Measurements from ENCODE around the gene ANO3. TPM values are rescaled to one million over a fixed set of nuclear protein-coding genes. Genes with fewer than 3 reads are reported as not detected.

The ANO3 gene
- total RNA-seq, 4 donors from 2014 or later, result 0.13 to 0.63 (median 0.52) TPM

DNA sequence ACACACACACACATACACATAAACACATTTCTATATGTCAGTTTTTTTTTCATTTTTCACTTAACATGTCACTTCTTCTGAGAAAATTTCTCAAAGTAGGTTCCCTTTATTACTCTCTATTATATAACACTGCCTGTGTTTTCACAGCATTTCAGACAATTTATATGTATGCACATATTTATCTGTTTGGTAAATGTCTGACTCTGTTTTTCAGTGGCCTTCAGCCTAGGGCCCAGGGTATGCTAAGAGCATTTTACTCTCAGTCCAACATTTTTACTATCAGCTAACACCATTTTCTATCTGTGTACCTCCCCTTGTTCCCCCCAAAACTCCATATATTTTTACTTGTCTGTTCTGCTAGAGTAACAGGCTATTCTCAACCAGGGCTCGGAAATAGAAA, 92.3 kb downstream of the ANO3 start:
- no peaks in the 10 kb centered on the region for H3K4me1 ChIP-seq
- TF ChIP-seq POLR2A (IDR thresholded peaks at IDR 0.05), result no peak
- TF ChIP-seq, protein P1, sequence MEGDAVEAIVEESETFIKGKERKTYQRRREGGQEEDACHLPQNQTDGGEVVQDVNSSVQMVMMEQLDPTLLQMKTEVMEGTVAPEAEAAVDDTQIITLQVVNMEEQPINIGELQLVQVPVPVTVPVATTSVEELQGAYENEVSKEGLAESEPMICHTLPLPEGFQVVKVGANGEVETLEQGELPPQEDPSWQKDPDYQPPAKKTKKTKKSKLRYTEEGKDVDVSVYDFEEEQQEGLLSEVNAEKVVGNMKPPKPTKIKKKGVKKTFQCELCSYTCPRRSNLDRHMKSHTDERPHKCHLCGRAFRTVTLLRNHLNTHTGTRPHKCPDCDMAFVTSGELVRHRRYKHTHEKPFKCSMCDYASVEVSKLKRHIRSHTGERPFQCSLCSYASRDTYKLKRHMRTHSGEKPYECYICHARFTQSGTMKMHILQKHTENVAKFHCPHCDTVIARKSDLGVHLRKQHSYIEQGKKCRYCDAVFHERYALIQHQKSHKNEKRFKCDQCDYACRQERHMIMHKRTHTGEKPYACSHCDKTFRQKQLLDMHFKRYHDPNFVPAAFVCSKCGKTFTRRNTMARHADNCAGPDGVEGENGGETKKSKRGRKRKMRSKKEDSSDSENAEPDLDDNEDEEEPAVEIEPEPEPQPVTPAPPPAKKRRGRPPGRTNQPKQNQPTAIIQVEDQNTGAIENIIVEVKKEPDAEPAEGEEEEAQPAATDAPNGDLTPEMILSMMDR (IDR thresholded peaks at IDR 0.05), result no peak
- no peak overlapping the region for H3K4me3 ChIP-seq (replicated peaks in 1 of 3)
- 0% methylated on average over 1 of the region's 1 CpG for WGBS, 2 donors
- H3K36me3 ChIP-seq, result no peaks in the 10 kb centered on the region
- H3K9me3 ChIP-seq, result no peaks in the 10 kb centered on the region
- intact Hi-C loops (cut with DNase I), result no loop called here
- no peaks in the 10 kb centered on the region for H3K27me3 ChIP-seq
- H3K27ac ChIP-seq, result no peak overlapping the region
- DNase-seq, result no peak

DNA sequence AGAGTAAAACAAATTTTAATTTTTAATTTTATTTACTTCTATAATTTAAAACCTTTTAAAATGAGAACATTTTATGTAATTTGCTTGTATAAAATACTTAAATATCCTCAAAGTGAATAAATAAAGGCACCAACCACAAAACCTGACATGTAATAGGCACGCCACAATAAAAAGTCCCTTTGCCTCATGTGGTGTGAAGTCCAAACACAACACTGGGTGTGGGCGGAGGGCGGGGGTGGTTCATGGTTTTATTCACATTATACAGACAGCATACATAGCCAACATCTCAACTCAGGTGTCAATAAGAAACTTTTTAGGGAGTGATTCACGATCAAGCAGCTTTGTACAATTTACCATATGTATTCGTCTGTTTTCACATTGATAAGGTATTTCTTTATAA, 107.9 kb downstream of the ANO3 start:
- H3K4me3 ChIP-seq (replicated peaks in 1 of 3), result no peak overlapping the region
- DNase-seq, result no peak
- 92 to 94% methylated on average over 5 of the region's 5 CpGs for WGBS, 2 donors
- no peaks in the 10 kb centered on the region for H3K36me3 ChIP-seq
- intact Hi-C loops (cut with DNase I), result no loop called here
- no peaks in the 10 kb centered on the region for H3K4me1 ChIP-seq
- H3K9me3 ChIP-seq, result no peaks in the 10 kb centered on the region
- H3K27me3 ChIP-seq, result no peaks in the 10 kb centered on the region
- no peak for TF ChIP-seq POLR2A (IDR thresholded peaks at IDR 0.05)
- TF ChIP-seq, protein P1 (IDR thresholded peaks at IDR 0.05), result no peak
- no peak overlapping the region for H3K27ac ChIP-seq

DNA sequence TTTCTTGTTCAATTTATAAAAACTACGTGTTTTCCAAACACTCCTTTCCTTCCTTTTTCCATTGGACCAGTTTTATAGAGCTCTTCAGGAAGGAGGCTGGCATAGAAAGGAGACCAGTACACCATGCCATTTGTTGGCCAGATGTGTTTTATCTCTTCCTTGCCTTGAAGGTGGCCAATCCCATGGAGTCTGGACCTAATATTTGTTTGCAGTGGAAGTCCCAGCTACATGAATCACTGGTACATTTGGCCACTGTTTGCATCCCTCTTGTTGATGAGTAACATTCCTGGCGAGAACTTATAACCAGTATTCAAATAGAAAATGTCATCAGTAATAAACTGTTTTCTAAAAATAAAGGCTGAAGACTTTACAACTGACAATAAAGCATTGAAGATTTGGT, 110.2 kb downstream of the ANO3 start:
- DNase-seq, result no peak
- Histone ChIP-seq H3K9me3 (no peaks in the 10 kb centered on the region), H3K27ac (no peak overlapping the region), H3K4me1 (no peaks in the 10 kb centered on the region), H3K36me3 (no peaks in the 10 kb centered on the region), H3K4me3 (replicated peaks in 1 of 3) (no peak overlapping the region), H3K27me3 (no peaks in the 10 kb centered on the region)
- intact Hi-C loops (cut with DNase I), result no loop called here
- TF ChIP-seq, protein P1 (IDR thresholded peaks at IDR 0.05), result no peak
- no peak for TF ChIP-seq POLR2A (IDR thresholded peaks at IDR 0.05)
- 91 to 94% methylated on average over 2 of the region's 2 CpGs for WGBS, 2 donors

DNA sequence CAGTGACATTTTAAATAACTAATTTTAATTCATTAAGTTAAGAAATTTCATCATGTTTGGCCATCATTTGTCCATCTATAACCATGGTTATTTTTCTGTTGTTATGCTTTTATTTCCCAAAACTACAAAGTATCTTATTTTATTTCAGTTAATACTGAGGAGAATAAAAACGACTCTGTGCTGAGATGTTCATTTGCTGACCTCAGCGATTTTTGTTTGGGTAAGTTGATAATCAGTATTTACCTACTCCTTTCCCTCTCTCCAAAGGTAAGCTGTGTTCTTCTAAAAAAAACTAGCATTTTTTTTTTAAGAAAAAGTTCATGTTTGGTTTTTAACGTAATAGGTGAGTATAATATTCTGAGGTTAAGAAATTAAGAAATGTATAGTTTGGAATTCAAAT, 111.7 kb downstream of the ANO3 start:
- H3K4me1 ChIP-seq, result no peaks in the 10 kb centered on the region
- TF ChIP-seq, protein P1 (IDR thresholded peaks at IDR 0.05), result no peak
- no peak for TF ChIP-seq POLR2A (IDR thresholded peaks at IDR 0.05)
- no peaks in the 10 kb centered on the region for H3K9me3 ChIP-seq
- no peak for DNase-seq
- H3K36me3 ChIP-seq, result no peaks in the 10 kb centered on the region
- H3K4me3 ChIP-seq (replicated peaks in 1 of 3), result no peak overlapping the region
- 51 to 52% methylated on average over 3 of the region's 3 CpGs for WGBS, 2 donors
- intact Hi-C loops (cut with DNase I), result no loop called here
- no peak overlapping the region for H3K27ac ChIP-seq
- no peaks in the 10 kb centered on the region for H3K27me3 ChIP-seq

DNA sequence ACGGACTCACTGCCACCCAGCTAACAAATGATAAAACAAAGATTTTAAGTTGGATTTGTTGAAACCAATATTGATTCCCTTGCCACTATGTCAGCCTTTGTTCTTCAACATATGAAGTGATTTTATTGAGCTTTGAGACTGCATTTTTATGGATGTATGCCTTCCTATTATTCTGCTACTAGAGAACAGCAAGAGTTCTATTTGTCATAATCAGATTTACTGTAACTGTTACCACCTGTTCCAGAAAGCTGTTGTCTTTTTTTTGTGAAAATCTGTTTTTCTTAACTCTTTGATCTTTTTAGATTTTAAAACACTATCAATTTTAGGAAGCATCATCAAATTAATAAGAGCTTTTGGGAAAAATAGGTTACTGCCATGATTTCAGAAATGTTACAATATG, 125.7 kb downstream of the ANO3 start:
- TF ChIP-seq, protein P1 (IDR thresholded peaks at IDR 0.05), result no peak
- no peak for TF ChIP-seq POLR2A (IDR thresholded peaks at IDR 0.05)
- no peaks in the 10 kb centered on the region for H3K4me1 ChIP-seq
- 95 to 96% methylated on average over 1 of the region's 1 CpG for WGBS, 2 donors
- H3K27ac ChIP-seq, result no peak overlapping the region
- no peak for DNase-seq
- H3K9me3 ChIP-seq, result no peaks in the 10 kb centered on the region
- H3K36me3 ChIP-seq, result no peaks in the 10 kb centered on the region
- no peaks in the 10 kb centered on the region for H3K27me3 ChIP-seq
- no peak overlapping the region for H3K4me3 ChIP-seq (replicated peaks in 1 of 3)
- intact Hi-C loops (cut with DNase I), result no loop called here

All from thyroid gland (tissue), 4 donors.